Measurements from ENCODE around the gene TMEM18.
A peak's percentile ranks its signal among the peaks of the same experiment; 100 is the strongest.

Gene TMEM18

DNA sequence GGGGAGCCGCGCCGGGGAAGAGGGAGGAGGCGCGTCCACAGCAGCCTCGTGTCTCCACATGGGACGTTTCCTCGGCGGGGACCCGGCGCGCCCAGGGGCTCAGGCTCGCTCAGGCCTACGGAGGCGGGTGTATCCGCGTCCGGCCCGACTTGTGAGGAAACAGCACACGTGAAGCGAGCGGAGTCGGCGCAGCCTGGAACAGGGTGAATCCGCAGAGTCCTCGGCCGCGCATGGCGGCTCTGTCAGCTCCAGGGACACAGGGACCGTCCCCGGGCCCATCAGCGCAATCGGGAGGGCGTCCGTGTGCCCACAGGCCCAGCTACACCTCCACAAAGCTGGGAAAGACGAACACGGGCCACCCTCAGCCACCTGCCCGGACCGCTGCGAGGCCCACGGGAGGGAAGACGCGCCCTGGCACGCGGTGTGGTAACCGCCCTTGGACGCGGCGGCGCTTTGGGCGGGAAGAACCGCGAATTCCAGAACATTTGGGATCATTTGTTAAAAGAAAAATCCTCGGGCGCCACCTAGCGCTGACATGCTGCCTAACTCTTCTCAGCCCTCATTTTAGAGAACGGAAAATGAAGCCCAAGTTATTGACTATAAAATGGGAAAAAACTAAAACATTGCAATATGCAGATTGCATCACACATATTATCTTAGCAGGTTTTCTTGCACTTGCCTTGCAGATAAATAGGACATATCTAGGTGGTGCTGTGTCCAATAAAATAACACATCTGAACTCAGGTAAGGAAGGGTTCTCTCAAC lies 40.4 kb downstream of the TMEM18 start:
- peak overlapping the region; percentile 14 for H3K4me3 ChIP-seq (replicated peaks; ENCODE audit: low read depth, low read length)
- DNase-seq (ENCODE audit: low read depth), result peak; percentile 70
- TF ChIP-seq, protein P1, sequence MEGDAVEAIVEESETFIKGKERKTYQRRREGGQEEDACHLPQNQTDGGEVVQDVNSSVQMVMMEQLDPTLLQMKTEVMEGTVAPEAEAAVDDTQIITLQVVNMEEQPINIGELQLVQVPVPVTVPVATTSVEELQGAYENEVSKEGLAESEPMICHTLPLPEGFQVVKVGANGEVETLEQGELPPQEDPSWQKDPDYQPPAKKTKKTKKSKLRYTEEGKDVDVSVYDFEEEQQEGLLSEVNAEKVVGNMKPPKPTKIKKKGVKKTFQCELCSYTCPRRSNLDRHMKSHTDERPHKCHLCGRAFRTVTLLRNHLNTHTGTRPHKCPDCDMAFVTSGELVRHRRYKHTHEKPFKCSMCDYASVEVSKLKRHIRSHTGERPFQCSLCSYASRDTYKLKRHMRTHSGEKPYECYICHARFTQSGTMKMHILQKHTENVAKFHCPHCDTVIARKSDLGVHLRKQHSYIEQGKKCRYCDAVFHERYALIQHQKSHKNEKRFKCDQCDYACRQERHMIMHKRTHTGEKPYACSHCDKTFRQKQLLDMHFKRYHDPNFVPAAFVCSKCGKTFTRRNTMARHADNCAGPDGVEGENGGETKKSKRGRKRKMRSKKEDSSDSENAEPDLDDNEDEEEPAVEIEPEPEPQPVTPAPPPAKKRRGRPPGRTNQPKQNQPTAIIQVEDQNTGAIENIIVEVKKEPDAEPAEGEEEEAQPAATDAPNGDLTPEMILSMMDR (IDR thresholded peaks at IDR 0.05; ENCODE audit: low read length, missing control alignments), result peak; percentile 78

DNA sequence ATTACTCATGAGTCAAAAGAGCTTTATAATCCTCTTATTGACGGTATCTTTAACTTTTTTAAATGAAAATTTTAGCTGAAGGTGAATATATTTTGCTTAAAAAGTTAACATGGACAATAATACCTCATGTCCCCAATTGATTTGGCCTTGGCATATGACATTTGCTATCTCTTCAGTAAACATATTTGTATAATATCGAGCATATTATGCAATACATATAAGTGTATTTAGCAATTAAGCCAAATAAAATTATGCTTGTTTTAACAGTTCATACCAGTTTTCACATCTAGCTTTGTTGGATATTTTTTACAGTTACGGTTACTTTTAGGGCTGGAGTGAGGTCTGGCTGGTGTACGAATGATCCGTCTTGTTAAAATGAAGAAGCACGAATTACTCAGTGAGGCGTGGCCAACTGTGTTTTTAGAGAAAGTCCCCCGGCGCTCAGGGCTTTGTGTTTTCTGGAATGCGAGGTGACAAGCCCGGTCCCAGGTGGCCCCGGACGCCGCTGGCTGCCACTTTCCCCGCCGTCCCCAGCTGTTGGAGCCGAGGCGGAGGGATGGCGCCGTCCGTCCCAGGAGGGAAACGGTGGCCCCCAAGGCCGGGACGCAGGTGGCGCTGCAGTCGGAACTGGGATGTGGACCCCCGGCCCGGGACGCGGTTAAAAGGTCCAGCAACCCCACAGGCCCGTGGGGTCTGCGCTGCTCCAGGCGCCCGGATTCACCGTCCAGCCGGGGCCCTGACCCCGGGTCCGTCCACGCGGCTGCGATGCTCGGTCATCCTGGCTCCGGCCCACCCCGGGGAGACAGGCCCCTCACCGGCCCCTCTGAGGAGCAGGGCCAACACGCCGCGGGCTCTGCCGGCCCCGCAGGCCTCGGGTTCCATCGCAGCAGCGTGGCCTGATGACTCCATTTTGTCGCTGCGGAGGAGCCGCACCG lies 41.3 kb downstream of the TMEM18 start:
- no peak overlapping the region for H3K4me3 ChIP-seq (replicated peaks; ENCODE audit: low read depth, low read length)
- TF ChIP-seq, protein P1 (IDR thresholded peaks at IDR 0.05; ENCODE audit: low read length, missing control alignments), result no peak
- DNase-seq (ENCODE audit: low read depth), result no peak

DNA sequence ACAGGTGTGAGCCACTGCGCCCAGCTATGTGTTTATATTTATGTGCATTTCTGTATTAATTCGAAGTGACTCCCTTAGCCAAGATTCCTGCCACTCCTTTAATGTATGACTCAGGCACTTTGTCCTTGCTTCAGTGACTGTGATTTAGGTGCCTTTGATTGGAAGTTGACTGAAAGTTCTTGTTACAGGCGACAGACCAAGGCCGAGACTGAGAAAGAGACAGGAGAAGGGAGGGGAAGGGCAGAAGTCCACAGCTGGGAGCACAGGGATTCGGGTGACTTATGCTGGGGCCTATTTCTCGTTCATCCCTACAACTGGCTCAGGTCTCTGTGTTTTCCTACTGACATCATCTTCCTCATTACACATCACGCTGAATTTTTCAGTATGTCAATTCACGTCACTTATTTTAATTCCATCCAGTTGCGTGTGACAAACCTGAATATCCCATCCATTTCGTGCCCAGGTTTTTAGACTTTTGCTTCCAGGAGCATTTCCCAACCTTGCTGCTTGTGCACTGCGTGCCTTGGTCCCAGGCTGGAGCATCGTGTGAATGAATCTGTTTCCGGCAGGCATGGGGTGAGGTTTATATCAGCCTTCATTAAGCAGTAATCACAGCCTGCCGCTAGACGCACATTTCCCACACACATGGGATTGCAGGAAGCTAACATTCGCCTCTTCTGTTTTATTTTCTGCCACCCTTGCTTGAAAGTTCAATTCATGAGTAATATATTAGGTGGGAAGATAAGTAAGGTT lies 42.4 kb downstream of the TMEM18 start:
- no peak for DNase-seq (ENCODE audit: low read depth)
- H3K4me3 ChIP-seq (replicated peaks; ENCODE audit: low read depth, low read length), result no peak overlapping the region
- TF ChIP-seq, protein P1 (IDR thresholded peaks at IDR 0.05; ENCODE audit: low read length, missing control alignments), result no peak

DNA sequence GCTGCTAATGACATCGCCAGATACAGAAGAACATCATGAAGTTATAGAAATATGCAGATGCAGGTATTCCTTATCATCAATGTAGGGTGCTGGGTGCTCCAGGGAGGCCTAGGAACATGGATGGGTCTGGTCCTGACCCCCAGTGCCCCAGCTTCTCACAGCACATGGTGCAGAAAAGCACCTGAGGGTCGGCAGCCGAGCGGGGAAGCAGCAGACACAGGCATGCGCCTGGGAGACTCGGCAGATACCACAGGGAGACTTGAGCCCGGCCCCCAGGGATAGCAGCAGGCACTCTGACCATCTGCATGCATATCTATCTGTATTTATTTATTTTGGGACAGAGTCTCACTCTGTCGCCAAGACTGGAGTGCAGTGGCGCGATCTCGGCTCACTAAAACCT lies 43.2 kb downstream of the TMEM18 start:
- TF ChIP-seq, protein P1 (IDR thresholded peaks at IDR 0.05; ENCODE audit: low read length, missing control alignments), result no peak
- no peak for DNase-seq (ENCODE audit: low read depth)
- no peak overlapping the region for H3K4me3 ChIP-seq (replicated peaks; ENCODE audit: low read depth, low read length)

DNA sequence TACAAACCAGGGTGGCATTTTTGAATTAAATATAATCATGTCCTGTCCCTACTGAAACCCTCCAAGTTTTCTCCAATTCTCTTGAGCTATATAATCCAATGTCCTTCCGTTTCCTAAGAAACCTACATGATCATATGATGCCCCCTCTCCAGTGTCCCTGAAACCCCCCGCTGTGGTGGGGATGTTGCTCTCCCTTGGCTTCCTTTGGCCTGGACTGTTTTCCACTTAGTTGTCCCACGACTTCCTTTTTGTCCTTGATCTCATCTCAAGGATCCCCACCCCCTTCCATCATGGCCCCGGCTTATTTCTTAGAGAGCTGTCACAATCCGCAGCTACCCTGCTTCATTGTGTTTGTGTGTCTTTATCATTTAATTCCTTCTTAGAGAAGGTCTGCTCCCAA lies 43.8 kb downstream of the TMEM18 start:
- TF ChIP-seq, protein P1 (IDR thresholded peaks at IDR 0.05; ENCODE audit: low read length, missing control alignments), result no peak
- DNase-seq (ENCODE audit: low read depth), result no peak
- no peak overlapping the region for H3K4me3 ChIP-seq (replicated peaks; ENCODE audit: low read depth, low read length)

DNA sequence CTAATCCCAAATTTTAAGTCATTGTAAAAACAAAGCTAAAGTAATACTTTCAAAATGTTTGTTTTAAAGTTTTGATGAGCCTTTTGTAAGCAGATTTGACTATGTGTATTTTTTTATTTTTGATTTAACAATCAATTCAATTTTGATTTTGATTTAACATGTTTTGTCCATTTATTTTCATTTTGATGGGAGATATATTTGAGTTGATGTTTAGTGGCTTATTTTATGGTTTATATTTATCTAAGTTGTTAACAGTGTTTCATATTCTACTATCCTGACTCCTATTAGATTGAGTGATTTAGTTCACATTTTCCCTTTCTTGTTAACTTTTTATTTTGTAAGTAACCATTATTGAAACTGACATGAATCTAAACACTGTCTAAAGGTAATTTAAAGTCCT lies 44.7 kb downstream of the TMEM18 start:
- TF ChIP-seq, protein P1 (IDR thresholded peaks at IDR 0.05; ENCODE audit: low read length, missing control alignments), result no peak
- no peak overlapping the region for H3K4me3 ChIP-seq (replicated peaks; ENCODE audit: low read depth, low read length)
- no peak for DNase-seq (ENCODE audit: low read depth)
